GM19328 (cell line): ENCODE measurements around the gene ZGPAT.

Source experiments
- ATAC-seq: cut with Tn5 transposase; IDR thresholded peaks from one replicate; pipeline ENCODE4 v1.9.1; 2021; ENCODE audit warnings: mild to moderate bottlenecking, moderate library complexity; ENCODE audit not compliant: unreplicated experiment

The ZGPAT gene

GRCh38 chr20:63691711-63692435 lies 16.0 kb upstream of the ZGPAT start:
- ATAC-seq: no peak

GRCh38 chr20:63692436-63693082 lies 15.3 kb upstream of the ZGPAT start:
- ATAC-seq: no peak

GRCh38 chr20:63693083-63693732 lies 14.6 kb upstream of the ZGPAT start:
- ATAC-seq: no peak

- ATAC-seq: no peak
Observed at GRCh38 chr20:63693733-63694583, 13.9 kb upstream of the ZGPAT start.

- ATAC-seq: no peak
Observed at GRCh38 chr20:63694584-63695423, 13.0 kb upstream of the ZGPAT start.

- ATAC-seq: no peak
Observed at GRCh38 chr20:63695424-63696305, 12.2 kb upstream of the ZGPAT start.

- ATAC-seq: no peak
Observed at GRCh38 chr20:63696306-63696627, 11.6 kb upstream of the ZGPAT start.

- no peak for ATAC-seq
Observed at GRCh38 chr20:63696628-63697356, 11.0 kb upstream of the ZGPAT start, which contains the start of gene TNFRSF6B. Gene TNFRSF6B, plus strand, starts transcription at chr20:63696652. Its CDS starts 116 bp downstream, at chr20:63696768.

GRCh38 chr20:63697357-63697867 lies 10.4 kb upstream of the ZGPAT start:
- no peak for ATAC-seq

- ATAC-seq: no peak
Observed at GRCh38 chr20:63697868-63698545, 9.8 kb upstream of the ZGPAT start.

- ATAC-seq: no peak
Observed at GRCh38 chr20:63698739-63699465, 8.9 kb upstream of the ZGPAT start.

- no peak for ATAC-seq
Observed at GRCh38 chr20:63699466-63700198, 8.2 kb upstream of the ZGPAT start.

GRCh38 chr20:63700199-63701050 lies 7.4 kb upstream of the ZGPAT start:
- ATAC-seq: no peak

- no peak for ATAC-seq
Observed at GRCh38 chr20:63701051-63701328, 6.8 kb upstream of the ZGPAT start.

GRCh38 chr20:63701329-63702035 lies 6.4 kb upstream of the ZGPAT start:
- no peak for ATAC-seq
